ENCODE measurements around the gene GNPTG. TPM values are rescaled to one million over a fixed set of nuclear protein-coding genes. Genes with fewer than 3 reads are reported as not detected.

GNPTG gene
- total RNA-seq, 4 donors from 2014 or later, result 53.8 to 130 (median 79.1) TPM

DNA sequence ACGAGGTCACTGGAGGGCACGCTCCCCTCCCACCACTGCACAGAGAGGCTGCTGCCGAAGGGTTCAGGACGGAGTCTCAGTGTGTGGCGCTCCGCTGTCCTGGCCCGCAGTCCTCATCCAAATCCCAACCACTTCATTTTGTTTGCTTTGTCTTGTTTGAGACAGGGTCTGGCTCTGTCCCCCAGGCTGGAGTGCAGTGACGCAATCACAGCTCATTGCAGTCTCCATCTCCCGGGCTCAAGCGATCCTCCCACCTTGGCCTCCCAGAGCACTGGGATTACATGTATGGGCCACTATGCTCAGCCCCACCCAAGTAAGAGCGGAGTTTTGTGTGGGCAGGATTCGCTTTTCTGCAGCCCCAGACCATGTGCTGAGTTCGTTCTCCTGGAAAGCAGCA lies 50.0 kb downstream of the GNPTG start:
- in situ Hi-C loops (cut with MboI; ENCODE audit: low pct_ligation_motif_present in 1 of 4, low pct_unique_long_range_greater_than_20kb in 1 of 4, low sequenced_read_pairs in 3 of 4) (no loop called here), intact Hi-C loops (cut with DNase I; ENCODE audit: low total_unique reads) (no loop called here)
- H3K9me3 ChIP-seq, result no peaks in the 10 kb centered on the region
- H3K27ac ChIP-seq, result no peak overlapping the region
- no peaks in the 10 kb centered on the region for H3K27me3 ChIP-seq
- H3K4me3 ChIP-seq, result no peak overlapping the region
- H3K4me1 ChIP-seq, result no peaks in the 10 kb centered on the region
- peaks cover 0 to 43% (median 11%) of the 10 kb centered on the region in 4 donors for H3K36me3 ChIP-seq
- no peak for DNase-seq
- TF ChIP-seq, protein P1, sequence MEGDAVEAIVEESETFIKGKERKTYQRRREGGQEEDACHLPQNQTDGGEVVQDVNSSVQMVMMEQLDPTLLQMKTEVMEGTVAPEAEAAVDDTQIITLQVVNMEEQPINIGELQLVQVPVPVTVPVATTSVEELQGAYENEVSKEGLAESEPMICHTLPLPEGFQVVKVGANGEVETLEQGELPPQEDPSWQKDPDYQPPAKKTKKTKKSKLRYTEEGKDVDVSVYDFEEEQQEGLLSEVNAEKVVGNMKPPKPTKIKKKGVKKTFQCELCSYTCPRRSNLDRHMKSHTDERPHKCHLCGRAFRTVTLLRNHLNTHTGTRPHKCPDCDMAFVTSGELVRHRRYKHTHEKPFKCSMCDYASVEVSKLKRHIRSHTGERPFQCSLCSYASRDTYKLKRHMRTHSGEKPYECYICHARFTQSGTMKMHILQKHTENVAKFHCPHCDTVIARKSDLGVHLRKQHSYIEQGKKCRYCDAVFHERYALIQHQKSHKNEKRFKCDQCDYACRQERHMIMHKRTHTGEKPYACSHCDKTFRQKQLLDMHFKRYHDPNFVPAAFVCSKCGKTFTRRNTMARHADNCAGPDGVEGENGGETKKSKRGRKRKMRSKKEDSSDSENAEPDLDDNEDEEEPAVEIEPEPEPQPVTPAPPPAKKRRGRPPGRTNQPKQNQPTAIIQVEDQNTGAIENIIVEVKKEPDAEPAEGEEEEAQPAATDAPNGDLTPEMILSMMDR (IDR thresholded peaks at IDR 0.05), result no peak
- TF ChIP-seq POLR2AphosphoS5 (IDR thresholded peaks at IDR 0.05), result no peak
- TF ChIP-seq EP300 (IDR thresholded peaks at IDR 0.05; ENCODE audit: low read depth), result no peak
- TF ChIP-seq POLR2A (IDR thresholded peaks at IDR 0.05), result no peak
- WGBS, 2 donors (ENCODE audit: low coverage in 1 of 2), result 94 to 100% methylated on average over 3 to 13 of the region's 13 CpGs

DNA sequence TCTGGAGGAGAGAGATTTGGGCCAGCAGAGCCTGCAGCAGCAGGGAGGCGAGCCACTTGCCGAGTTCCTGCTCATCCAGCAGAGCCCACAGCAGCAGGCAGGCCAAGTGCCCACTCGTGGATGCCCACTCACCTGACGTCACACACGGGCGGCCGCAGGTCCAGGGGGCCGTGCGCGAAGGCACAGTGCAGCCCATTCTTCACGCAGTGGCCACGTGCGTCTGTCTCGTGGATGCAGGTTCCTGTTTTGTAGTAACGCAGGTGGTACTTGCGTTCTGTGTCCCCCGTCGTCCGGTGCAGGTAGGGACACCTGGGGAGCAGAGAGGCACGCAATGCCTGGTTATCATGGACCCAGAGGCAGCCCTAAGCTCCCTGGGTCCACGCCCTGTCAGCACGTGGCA lies 51.3 kb downstream of the GNPTG start:
- 88 to 92% methylated on average over 4 to 22 of the region's 22 CpGs for WGBS, 2 donors (ENCODE audit: low coverage in 1 of 2)

DNA sequence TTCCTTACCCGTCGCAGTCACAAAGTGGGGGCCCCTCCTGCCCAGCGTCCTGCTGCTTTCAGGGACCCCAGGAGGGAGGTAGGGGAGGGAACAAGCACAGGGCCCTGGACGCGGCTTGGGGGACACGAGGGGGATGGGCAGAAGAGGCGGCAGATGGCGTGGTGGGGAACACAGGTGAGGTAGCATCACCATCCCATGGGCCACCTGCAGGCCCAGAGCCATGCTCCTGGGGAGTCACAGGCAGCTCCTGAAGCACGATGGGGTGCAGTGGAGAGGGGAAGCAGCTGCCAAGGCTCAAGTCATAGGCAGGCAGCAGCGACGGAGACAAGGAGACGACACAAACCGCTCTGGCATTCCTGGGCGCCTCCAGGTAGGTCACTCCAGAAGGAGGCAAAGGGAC lies 52.0 kb downstream of the GNPTG start:
- Histone ChIP-seq H3K4me1 (peaks cover 5 to 12% (median 9%) of the 10 kb centered on the region in 4 donors), H3K36me3 (peaks cover 0 to 34% (median 11%) of the 10 kb centered on the region in 4 donors), H3K4me3 (no peak overlapping the region), H3K27ac (no peak overlapping the region), H3K27me3 (no peaks in the 10 kb centered on the region), H3K9me3 (no peaks in the 10 kb centered on the region)
- in situ Hi-C loops (cut with MboI; ENCODE audit: low pct_ligation_motif_present in 1 of 4, low pct_unique_long_range_greater_than_20kb in 1 of 4, low sequenced_read_pairs in 3 of 4), result no loop called here
- DNase-seq, result no peak
- 84 to 91% methylated on average over 9 to 14 of the region's 14 CpGs for WGBS, 2 donors (ENCODE audit: low coverage in 1 of 2)
- intact Hi-C loops (cut with DNase I; ENCODE audit: low total_unique reads), result no loop called here
- TF ChIP-seq POLR2A (IDR thresholded peaks at IDR 0.05), result no peak
- TF ChIP-seq, protein P1 (IDR thresholded peaks at IDR 0.05), result no peak
- no peak for TF ChIP-seq POLR2AphosphoS5 (IDR thresholded peaks at IDR 0.05)
- TF ChIP-seq EP300 (IDR thresholded peaks at IDR 0.05; ENCODE audit: low read depth), result no peak

More for the DNA sequence above, 51.3 kb downstream of the GNPTG start:
- in situ Hi-C loops (cut with MboI; ENCODE audit: low pct_ligation_motif_present in 1 of 4, low pct_unique_long_range_greater_than_20kb in 1 of 4, low sequenced_read_pairs in 3 of 4), result no loop called here
- DNase-seq, result no peak
- Histone ChIP-seq H3K36me3 (peaks cover 0 to 41% (median 11%) of the 10 kb centered on the region in 4 donors), H3K4me3 (no peak overlapping the region), H3K27me3 (no peaks in the 10 kb centered on the region), H3K27ac (no peak overlapping the region), H3K4me1 (peaks cover 0 to 6% (median 3%) of the 10 kb centered on the region in 4 donors), H3K9me3 (no peaks in the 10 kb centered on the region)
- intact Hi-C loops (cut with DNase I; ENCODE audit: low total_unique reads), result no loop called here
- TF ChIP-seq POLR2AphosphoS5 (IDR thresholded peaks at IDR 0.05), result no peak
- no peak for TF ChIP-seq POLR2A (IDR thresholded peaks at IDR 0.05)
- TF ChIP-seq, protein P1 (IDR thresholded peaks at IDR 0.05), result no peak
- TF ChIP-seq EP300 (IDR thresholded peaks at IDR 0.05; ENCODE audit: low read depth), result no peak

DNA sequence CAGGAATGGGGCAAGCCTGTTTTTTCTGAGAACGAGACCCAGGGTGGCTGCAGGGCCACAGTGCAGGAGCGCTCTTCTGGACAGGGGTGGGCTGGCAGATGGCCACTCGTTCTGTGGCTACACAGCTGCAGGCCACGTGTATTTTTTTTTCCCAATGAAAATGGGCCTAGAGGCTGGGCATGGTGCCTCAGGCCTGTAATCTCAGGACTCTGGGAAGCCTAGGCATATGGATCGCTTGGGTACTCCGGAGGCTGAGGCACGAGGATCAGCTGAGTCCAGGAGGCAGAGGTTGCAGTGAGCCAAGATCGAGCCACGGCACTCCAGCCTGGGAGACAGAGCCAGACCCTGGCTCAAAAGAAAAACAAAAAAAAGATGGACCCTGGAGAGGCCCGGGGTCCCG lies 56.0 kb downstream of the GNPTG start:
- intact Hi-C loops (cut with DNase I; ENCODE audit: low total_unique reads), result no loop called here
- TF ChIP-seq POLR2AphosphoS5 (IDR thresholded peaks at IDR 0.05) (no peak), EP300 (IDR thresholded peaks at IDR 0.05; ENCODE audit: low read depth) (no peak), POLR2A (IDR thresholded peaks at IDR 0.05) (no peak)
- TF ChIP-seq, protein P1 (IDR thresholded peaks at IDR 0.05), result no peak
- H3K4me1 ChIP-seq, result peaks cover 5 to 17% (median 11%) of the 10 kb centered on the region in 4 donors
- H3K9me3 ChIP-seq, result no peaks in the 10 kb centered on the region
- DNase-seq, result no peak
- H3K4me3 ChIP-seq, result peak overlapping the region in 3 of 4 donors; percentile 37 to 51 (median 43)
- peak overlapping the region; percentile 7 to 75 (median 66) for H3K27ac ChIP-seq
- peaks cover 0 to 5% (median 0%) of the 10 kb centered on the region in 4 donors for H3K36me3 ChIP-seq
- in situ Hi-C loops (cut with MboI; ENCODE audit: low pct_ligation_motif_present in 1 of 4, low pct_unique_long_range_greater_than_20kb in 1 of 4, low sequenced_read_pairs in 3 of 4), result no loop called here
- H3K27me3 ChIP-seq, result no peaks in the 10 kb centered on the region
- WGBS, 2 donors (ENCODE audit: low coverage in 1 of 2), result 25% methylated on average over 11 of the region's 11 CpGs; no CpG with 5 or more reads in 1 of the 2 donors

Data from transverse colon (tissue), 4 donors.